ENCODE data around the gene DACT2. TPM values are rescaled to one million over a fixed set of nuclear protein-coding genes. Genes with fewer than 3 reads are reported as not detected.
A peak's percentile ranks its signal among the peaks of the same experiment; 100 is the strongest.

DACT2 gene
- total and polyA plus RNA-seq, 4 donors, result 0.25 to 2.8 (median 0.88) TPM

GRCh38 chr6:168270274-168271172, 49.1 kb downstream of the DACT2 start (continued):
- no peak for TF ChIP-seq CTCF (IDR thresholded peaks at IDR 0.05; ENCODE audit: low read depth, low read length, missing input control)

GRCh38 chr6:168269455-168270243, 49.9 kb downstream of the DACT2 start:
- TF ChIP-seq CTCF (IDR thresholded peaks at IDR 0.05; ENCODE audit: low read depth, low read length, missing input control) (no peak), SP1 (IDR thresholded peaks at IDR 0.05) (no peak), RXRA (IDR thresholded peaks at IDR 0.05) (no peak), MAX (IDR thresholded peaks at IDR 0.05) (no peak), ATF3 (IDR thresholded peaks at IDR 0.05) (no peak), YY1 (IDR thresholded peaks at IDR 0.05) (no peak), FOXA1 (IDR thresholded peaks at IDR 0.05) (no peak), HNF4A (conservative IDR thresholded peaks at IDR 0.05) (no peak), FOXA2 (IDR thresholded peaks at IDR 0.05) (no peak), ZBTB33 (IDR thresholded peaks at IDR 0.05) (no peak), NR2F2 (IDR thresholded peaks at IDR 0.05) (no peak), RAD21 (IDR thresholded peaks at IDR 0.05) (no peak), GABPA (IDR thresholded peaks at IDR 0.05 in 1 of 2, conservative IDR thresholded peaks at IDR 0.05 in 1 of 2) (no peak), HNF4G (IDR thresholded peaks at IDR 0.05) (no peak), JUND (IDR thresholded peaks at IDR 0.05) (no peak), REST (IDR thresholded peaks at IDR 0.05) (no peak), TAF1 (conservative IDR thresholded peaks at IDR 0.05) (no peak)
- Histone ChIP-seq H3K9me3 (ENCODE audit: control insufficient read depth in 4 of 4, low read length in 3 of 4) (no peaks in the 10 kb centered on the region), H3K27me3 (ENCODE audit: control insufficient read depth in 4 of 4, insufficient read depth in 4 of 4, low read length in 3 of 4) (no peaks in the 10 kb centered on the region), H3K4me1 (ENCODE audit: control insufficient read depth in 4 of 4, insufficient read depth in 4 of 4, low read length in 3 of 4) (peaks cover 23 to 90% (median 59%) of the 10 kb centered on the region in 4 donors), H3K4me3 (ENCODE audit: low read depth in 1 of 3, low read length in 3 of 3) (no peak overlapping the region), H3K9ac (ENCODE audit: low read depth in 1 of 2, low read length in 2 of 2) (no peak overlapping the region), H3K27ac (ENCODE audit: low read depth in 1 of 2, low read length in 2 of 2) (peak overlapping the region in 1 of 2 donors; percentile 10), H3K36me3 (ENCODE audit: control insufficient read depth in 4 of 4, insufficient read depth in 3 of 4, low read depth in 1 of 4, low read length in 3 of 4) (no peaks in the 10 kb centered on the region)
- DNase-seq (ENCODE audit: low spot score), result no peak
- WGBS, result 85% methylated on average over 16 of the region's 16 CpGs

Data from liver (tissue), 9 donors.